Thyroid gland (tissue), 4 donors: Measurements from ENCODE around the gene NDUFS2.

ENCODE experiments used
- CTCF ChIP-seq, 6 experiments: fragments of 200-600 bp in 3 of 6; fragments of 450-650 bp in 3 of 6; sonication (generic) in 3 of 6; IDR thresholded peaks; one replicate each; pipeline ENCODE4 v1.5.1; 2016 to 2019; ENCODE audit warnings: antibody characterized with exemption in 6 of 6, mild to moderate bottlenecking in 2 of 6, inconsistent platforms in 1 of 6, moderate library complexity in 1 of 6
- POLR2A ChIP-seq, 2 donors: fragments of 450-650 bp; IDR thresholded peaks; one replicate each; pipeline ENCODE4 v1.6.1; 2017; ENCODE audit warnings: antibody characterized with exemption in 2 of 2, mild to moderate bottlenecking in 2 of 2, moderate library complexity in 1 of 2

GRCh38 chr1:161230762-161231161 is 28.6 kb downstream of the NDUFS2 start:
- no peak for TF ChIP-seq POLR2A (IDR thresholded peaks at IDR 0.05)
- TF ChIP-seq CTCF (IDR thresholded peaks at IDR 0.05): no peak
